Right lobe of liver (tissue), 4 donors: ENCODE results near the gene HNRNPM.

Experiments
- POLR2A ChIP-seq: fragments of 450-650 bp; IDR thresholded peaks from one replicate; pipeline ENCODE4 v1.6.1; 2017; ENCODE audit warnings: antibody characterized with exemption, mild to moderate bottlenecking
- TF ChIP-seq, protein P1 (sequence below), 4 donors: fragments of 200-600 bp in 3 of 4; fragments of 450-650 bp in 1 of 4; IDR thresholded peaks; one replicate each; pipeline versions ENCODE4 v1.5.1 to v1.8.0; 2016 to 2022; ENCODE audit warnings: antibody characterized with exemption in 4 of 4, mild to moderate bottlenecking in 2 of 4
- donor health status: DM: no; HTN: no; CAD: no.
- donor health status: DM: no; HTN: no; CAD: no.
- donor health status: DM: no; HTN: yes; CAD: no.

DNA sequence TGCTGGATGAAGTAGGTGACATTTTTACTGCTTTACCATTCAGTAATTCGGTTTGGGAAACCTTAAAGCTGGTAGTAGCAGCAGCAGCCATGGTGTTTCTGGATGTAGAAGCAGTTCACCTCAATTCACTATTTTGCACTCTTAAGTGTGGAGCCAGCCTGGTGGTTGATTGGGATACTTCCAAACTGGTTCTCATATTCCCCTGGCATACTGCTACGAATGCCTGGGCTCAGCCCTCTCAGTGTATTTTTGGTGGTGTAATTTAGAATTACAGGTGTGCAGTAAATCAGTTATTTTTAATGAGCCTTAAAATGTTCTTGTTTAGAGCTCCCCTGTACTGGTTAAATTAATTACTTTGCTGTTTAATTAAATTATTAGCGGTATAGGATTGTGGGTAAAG, 12.4 kb downstream of the HNRNPM start:
- TF ChIP-seq, protein P1, sequence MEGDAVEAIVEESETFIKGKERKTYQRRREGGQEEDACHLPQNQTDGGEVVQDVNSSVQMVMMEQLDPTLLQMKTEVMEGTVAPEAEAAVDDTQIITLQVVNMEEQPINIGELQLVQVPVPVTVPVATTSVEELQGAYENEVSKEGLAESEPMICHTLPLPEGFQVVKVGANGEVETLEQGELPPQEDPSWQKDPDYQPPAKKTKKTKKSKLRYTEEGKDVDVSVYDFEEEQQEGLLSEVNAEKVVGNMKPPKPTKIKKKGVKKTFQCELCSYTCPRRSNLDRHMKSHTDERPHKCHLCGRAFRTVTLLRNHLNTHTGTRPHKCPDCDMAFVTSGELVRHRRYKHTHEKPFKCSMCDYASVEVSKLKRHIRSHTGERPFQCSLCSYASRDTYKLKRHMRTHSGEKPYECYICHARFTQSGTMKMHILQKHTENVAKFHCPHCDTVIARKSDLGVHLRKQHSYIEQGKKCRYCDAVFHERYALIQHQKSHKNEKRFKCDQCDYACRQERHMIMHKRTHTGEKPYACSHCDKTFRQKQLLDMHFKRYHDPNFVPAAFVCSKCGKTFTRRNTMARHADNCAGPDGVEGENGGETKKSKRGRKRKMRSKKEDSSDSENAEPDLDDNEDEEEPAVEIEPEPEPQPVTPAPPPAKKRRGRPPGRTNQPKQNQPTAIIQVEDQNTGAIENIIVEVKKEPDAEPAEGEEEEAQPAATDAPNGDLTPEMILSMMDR (IDR thresholded peaks at IDR 0.05): no peak
- TF ChIP-seq POLR2A: no peak
